Mucosa of rectum (tissue), 2 donors: ENCODE results near the gene ARHGAP6.

Source experiments
- H3K27ac ChIP-seq, 2 donors: one replicate each; pipeline ENCODE4 v1.7.0; 2013; ENCODE audit warnings: inconsistent platforms in 2 of 2, low read depth in 2 of 2, low read length in 2 of 2
- H3K27me3 ChIP-seq, 2 donors: one replicate each; pipeline ENCODE4 v1.7.0; 2013; ENCODE audit warnings: low read length in 2 of 2; ENCODE audit not compliant: control insufficient read depth in 2 of 2, insufficient read depth in 2 of 2
- H3K36me3 ChIP-seq, 2 donors: one replicate each; pipeline ENCODE4 v1.7.0; 2013; ENCODE audit warnings: low read length in 2 of 2; ENCODE audit not compliant: control insufficient read depth in 2 of 2, insufficient read depth in 2 of 2
- H3K4me1 ChIP-seq, 2 donors: one replicate each; pipeline ENCODE4 v1.7.0; 2013; ENCODE audit warnings: low read length in 2 of 2, mild to moderate bottlenecking in 1 of 2; ENCODE audit not compliant: control insufficient read depth in 2 of 2, insufficient read depth in 2 of 2
- H3K4me3 ChIP-seq, 2 donors: one replicate each; pipeline ENCODE4 v1.7.0; 2013; ENCODE audit warnings: low read length in 2 of 2
- H3K9ac ChIP-seq, 2 donors: one replicate each; pipeline ENCODE4 v1.7.0; 2013; ENCODE audit warnings: low read length in 2 of 2, low read depth in 1 of 2, mild to moderate bottlenecking in 1 of 2
- H3K9me3 ChIP-seq, 2 donors: one replicate each; pipeline ENCODE4 v1.7.0; 2013; ENCODE audit warnings: low read length in 2 of 2; ENCODE audit not compliant: control insufficient read depth in 2 of 2
- donor health status: healthy.
- donor health status: Normal muscosa, but diverticular disease.

The ARHGAP6 gene

GRCh38 chrX:11205796-11206195 is 459.9 kb downstream of the ARHGAP6 start:
- Histone ChIP-seq H3K4me1 (no peaks in the 10 kb centered on the region), H3K9me3 (no peaks in the 10 kb centered on the region), H3K27me3 (no peaks in the 10 kb centered on the region), H3K27ac (no peak overlapping the region), H3K36me3 (no peaks in the 10 kb centered on the region), H3K9ac (no peak overlapping the region), H3K4me3 (no peak overlapping the region)

- H3K9ac ChIP-seq: no peak overlapping the region
- H3K27me3 ChIP-seq: no peaks in the 10 kb centered on the region
- no peak overlapping the region for H3K4me3 ChIP-seq
- H3K9me3 ChIP-seq: no peaks in the 10 kb centered on the region
- H3K27ac ChIP-seq: no peak overlapping the region
- H3K4me1 ChIP-seq: no peaks in the 10 kb centered on the region
- no peaks in the 10 kb centered on the region for H3K36me3 ChIP-seq
Measured at GRCh38 chrX:11197671-11198070, 468.0 kb downstream of the ARHGAP6 start.

GRCh38 chrX:11196476-11196875 is 469.2 kb downstream of the ARHGAP6 start:
- Histone ChIP-seq H3K9ac (no peak overlapping the region), H3K27ac (no peak overlapping the region), H3K4me3 (no peak overlapping the region), H3K9me3 (no peaks in the 10 kb centered on the region), H3K4me1 (no peaks in the 10 kb centered on the region), H3K27me3 (no peaks in the 10 kb centered on the region), H3K36me3 (no peaks in the 10 kb centered on the region)

- Histone ChIP-seq H3K27ac (no peak overlapping the region), H3K9ac (no peak overlapping the region), H3K4me3 (no peak overlapping the region), H3K4me1 (no peaks in the 10 kb centered on the region), H3K27me3 (no peaks in the 10 kb centered on the region), H3K9me3 (no peaks in the 10 kb centered on the region), H3K36me3 (no peaks in the 10 kb centered on the region)
Measured at GRCh38 chrX:11193035-11193469, 472.7 kb downstream of the ARHGAP6 start.

GRCh38 chrX:11190745-11191510 is 474.8 kb downstream of the ARHGAP6 start:
- Histone ChIP-seq H3K27me3 (no peaks in the 10 kb centered on the region), H3K9ac (no peak overlapping the region), H3K4me1 (no peaks in the 10 kb centered on the region), H3K4me3 (no peak overlapping the region), H3K27ac (no peak overlapping the region), H3K9me3 (no peaks in the 10 kb centered on the region), H3K36me3 (no peaks in the 10 kb centered on the region)

- Histone ChIP-seq H3K4me3 (no peak overlapping the region), H3K4me1 (no peaks in the 10 kb centered on the region), H3K27ac (no peak overlapping the region), H3K27me3 (no peaks in the 10 kb centered on the region), H3K36me3 (no peaks in the 10 kb centered on the region), H3K9me3 (no peaks in the 10 kb centered on the region), H3K9ac (no peak overlapping the region)
Measured at GRCh38 chrX:11189097-11189496, 476.6 kb downstream of the ARHGAP6 start.

GRCh38 chrX:11188664-11189063 is 477.1 kb downstream of the ARHGAP6 start:
- H3K27me3 ChIP-seq: no peaks in the 10 kb centered on the region
- no peaks in the 10 kb centered on the region for H3K4me1 ChIP-seq
- no peaks in the 10 kb centered on the region for H3K36me3 ChIP-seq
- H3K4me3 ChIP-seq: no peak overlapping the region
- H3K9ac ChIP-seq: no peak overlapping the region
- no peak overlapping the region for H3K27ac ChIP-seq
- H3K9me3 ChIP-seq: no peaks in the 10 kb centered on the region

GRCh38 chrX:11187001-11187400 is 478.7 kb downstream of the ARHGAP6 start:
- Histone ChIP-seq H3K27me3 (no peaks in the 10 kb centered on the region), H3K36me3 (no peaks in the 10 kb centered on the region), H3K4me1 (no peaks in the 10 kb centered on the region), H3K9ac (no peak overlapping the region), H3K9me3 (no peaks in the 10 kb centered on the region), H3K4me3 (no peak overlapping the region), H3K27ac (no peak overlapping the region)

- Histone ChIP-seq H3K27me3 (no peaks in the 10 kb centered on the region), H3K4me1 (no peaks in the 10 kb centered on the region), H3K9me3 (no peaks in the 10 kb centered on the region), H3K36me3 (no peaks in the 10 kb centered on the region), H3K27ac (no peak overlapping the region), H3K9ac (no peak overlapping the region), H3K4me3 (no peak overlapping the region)
Measured at GRCh38 chrX:11185861-11186260, 479.9 kb downstream of the ARHGAP6 start.

- no peak overlapping the region for H3K9ac ChIP-seq
- no peak overlapping the region for H3K27ac ChIP-seq
- H3K9me3 ChIP-seq: no peaks in the 10 kb centered on the region
- H3K4me3 ChIP-seq: no peak overlapping the region
- no peaks in the 10 kb centered on the region for H3K4me1 ChIP-seq
- H3K36me3 ChIP-seq: no peaks in the 10 kb centered on the region
- H3K27me3 ChIP-seq: no peaks in the 10 kb centered on the region
Measured at GRCh38 chrX:11180571-11180970, 485.1 kb downstream of the ARHGAP6 start.
